IMR-90 (cell line): Measurements from ENCODE around the gene SERPINE2. TPM values are rescaled to one million over a fixed set of nuclear protein-coding genes. Genes with fewer than 3 reads are reported as not detected.

ENCODE experiments used
- ATAC-seq: fragments of 200-7000 bp; cut with Tn5 transposase; 2 replicates; pipeline ENCODE4 v1.9.1; 2020; ENCODE audit warnings: low read depth, mild to moderate bottlenecking, moderate library complexity
- BruUV-seq: library from RNA; stranded (reverse); fragments of 400-500 nt; replicated peaks from 2 replicates; lab custom pipeline; 2021; lab: Mats Ljungman, UMichigan
- CTCF ChIA-PET: fragments of 300-600 bp; formaldehyde crosslinking; extraction: SDS; loops from one replicate; lab custom pipeline; 2021; ENCODE audit warnings: antibody characterized with exemption; lab: Yijun Ruan, JAX
- POLR2A ChIA-PET: fragments of 300-600 bp; sonication (Branson Sonifier 250); formaldehyde crosslinking; loops from one replicate; lab custom pipeline; 2022; ENCODE audit warnings: antibody characterized with exemption; ENCODE audit not compliant: unreplicated experiment; lab: Charles Lee
- DNase-seq: peaks from one replicate; pipeline ENCODE4 v3.0.0; 2013
- H2AFZ ChIP-seq: replicated peaks from 2 replicates; pipeline ENCODE3; 2013; ENCODE audit warnings: low read length, mild to moderate bottlenecking; ENCODE audit not compliant: poor library complexity
- H2AK5ac ChIP-seq: 2 replicates; pipeline ENCODE4 v1.6.1; 2013; ENCODE audit warnings: low read depth, low read length, inconsistent platforms
- H2AK9ac ChIP-seq: replicated peaks from 2 replicates; pipeline ENCODE3; 2013; ENCODE audit warnings: mild to moderate bottlenecking, low read depth, low read length, moderate library complexity; ENCODE audit not compliant: poor library complexity
- H2BK120ac ChIP-seq: 2 replicates; pipeline ENCODE4 v1.6.1; 2013; ENCODE audit warnings: low read depth, low read length, inconsistent platforms
- H2BK15ac ChIP-seq: 3 replicates; pipeline ENCODE4 v1.6.1; 2013; ENCODE audit warnings: low read depth, low read length, inconsistent platforms
- H2BK20ac ChIP-seq: 2 replicates; pipeline ENCODE4 v1.6.1; 2013; ENCODE audit warnings: low read depth, mild to moderate bottlenecking, inconsistent platforms, low read length, moderate library complexity
- H2BK5ac ChIP-seq: 2 replicates; pipeline ENCODE4 v1.6.1; 2013; ENCODE audit warnings: mild to moderate bottlenecking, low read depth, low read length, inconsistent platforms; ENCODE audit not compliant: poor library complexity, severe bottlenecking
- H3K14ac ChIP-seq: replicated peaks from 2 replicates; pipeline ENCODE4 v1.6.1; 2013; ENCODE audit warnings: low read depth, low read length, inconsistent platforms
- H3K18ac ChIP-seq: 2 replicates; pipeline ENCODE4 v1.6.1; 2013; ENCODE audit warnings: low read depth, low read length, control low read depth
- H3K23ac ChIP-seq: 2 replicates; pipeline ENCODE4 v1.6.1; 2013; ENCODE audit warnings: low read depth, low read length, inconsistent platforms
- H3K27ac ChIP-seq: 2 replicates; pipeline ENCODE4 v1.5.1; 2013; ENCODE audit warnings: mild to moderate bottlenecking, control low read depth, low read length; ENCODE audit not compliant: insufficient read depth
- H3K27me3 ChIP-seq: 2 replicates; pipeline ENCODE4 v1.6.1; 2013; ENCODE audit warnings: low read length; ENCODE audit not compliant: control insufficient read depth, insufficient read depth
- H3K36me3 ChIP-seq: 2 replicates; pipeline ENCODE4 v1.6.1; 2013; ENCODE audit warnings: low read length, mixed read lengths; ENCODE audit not compliant: control insufficient read depth, insufficient read depth
- H3K4ac ChIP-seq: 2 replicates; pipeline ENCODE4 v1.6.1; 2013; ENCODE audit warnings: low read depth, low read length, inconsistent platforms
- H3K4me1 ChIP-seq: 2 replicates; pipeline ENCODE4 v1.6.1; 2013; ENCODE audit warnings: low read length, mixed read lengths; ENCODE audit not compliant: control insufficient read depth, insufficient read depth
- H3K4me2 ChIP-seq: 2 replicates; pipeline ENCODE4 v1.6.1; 2013; ENCODE audit warnings: low read depth, mild to moderate bottlenecking, control low read depth, low read length, moderate library complexity
- H3K4me3 ChIP-seq: 2 replicates; pipeline ENCODE4 v1.5.1; 2013; ENCODE audit warnings: low read depth, mild to moderate bottlenecking, control low read depth, low read length, moderate library complexity; ENCODE audit not compliant: insufficient read depth
- H3K56ac ChIP-seq: 2 replicates; pipeline ENCODE4 v1.6.1; 2013; ENCODE audit warnings: low read length, inconsistent platforms; ENCODE audit not compliant: insufficient read depth; ENCODE audit errors: extremely low read depth
- H3K79me1 ChIP-seq, 2 experiments: 2 replicates each; pipeline ENCODE4 v1.6.1; 2013; ENCODE audit warnings: low read length in 2 of 2, inconsistent platforms in 1 of 2, low read depth in 1 of 2
- H3K9ac ChIP-seq: 2 replicates; pipeline ENCODE4 v1.6.1; 2013; ENCODE audit warnings: low read depth, low read length, control low read depth
- H3K9me1 ChIP-seq: 2 replicates; pipeline ENCODE4 v1.6.1; 2013; ENCODE audit warnings: low read length, inconsistent platforms; ENCODE audit not compliant: insufficient read depth
- H3K9me3 ChIP-seq: 2 replicates; pipeline ENCODE4 v1.6.1; 2013; ENCODE audit warnings: low read length; ENCODE audit not compliant: control insufficient read depth, insufficient read depth
- H4K20me1 ChIP-seq: 2 replicates; pipeline ENCODE4 v1.6.1; 2013; ENCODE audit warnings: low read length, inconsistent platforms; ENCODE audit not compliant: insufficient read depth
- H4K5ac ChIP-seq: 2 replicates; pipeline ENCODE4 v1.6.1; 2013; ENCODE audit warnings: mild to moderate bottlenecking, low read depth, low read length, control low read depth
- H4K8ac ChIP-seq, 2 experiments: 2 replicates each; pipeline ENCODE4 v1.6.1; 2013; ENCODE audit warnings: low read depth in 2 of 2, low read length in 2 of 2, control low read depth in 1 of 2, inconsistent platforms in 1 of 2
- H4K91ac ChIP-seq: 2 replicates; pipeline ENCODE4 v1.6.1; 2013; ENCODE audit warnings: low read depth, low read length, inconsistent platforms; ENCODE audit not compliant: insufficient read depth
- BHLHE40 ChIP-seq: fragments of 150-350 bp; IDR thresholded peaks from 2 replicates; pipeline ENCODE4 v1.6.1; 2016; ENCODE audit warnings: mild to moderate bottlenecking, low read depth, low read length
- CEBPB ChIP-seq: IDR thresholded peaks from 2 replicates; pipeline ENCODE4 v1.6.1; 2012; ENCODE audit warnings: low read depth, low read length, improper control_type of control experiment
- CHD1 ChIP-seq: IDR thresholded peaks from 2 replicates; pipeline ENCODE4 v1.6.1; 2012; ENCODE audit warnings: low read depth, low read length, improper control_type of control experiment
- CTCF ChIP-seq: conservative IDR thresholded peaks from 2 replicates; pipeline ENCODE4 v1.5.1; 2012; ENCODE audit warnings: mild to moderate bottlenecking, low read depth, low read length, improper control_type of control experiment
- ELK1 ChIP-seq: fragments of 150-350 bp; IDR thresholded peaks from 2 replicates; pipeline ENCODE4 v1.6.1; 2016; ENCODE audit warnings: low read depth, mild to moderate bottlenecking, low read length, moderate library complexity, borderline replicate concordance
- FOS ChIP-seq: fragments of 150-350 bp; IDR thresholded peaks from 2 replicates; pipeline ENCODE4 v1.6.1; 2016; ENCODE audit warnings: low read depth, low read length
- MAFK ChIP-seq: IDR thresholded peaks from 2 replicates; pipeline ENCODE4 v1.6.1; 2012; ENCODE audit warnings: low read depth, low read length, improper control_type of control experiment
- MAZ ChIP-seq: IDR thresholded peaks from 2 replicates; pipeline ENCODE4 v1.6.1; 2012; ENCODE audit warnings: low read depth, mild to moderate bottlenecking, low read length, improper control_type of control experiment, moderate library complexity, borderline replicate concordance
- MXI1 ChIP-seq: IDR thresholded peaks from 2 replicates; pipeline ENCODE4 v1.6.1; 2012; ENCODE audit warnings: low read depth, mild to moderate bottlenecking, low read length, moderate library complexity, borderline replicate concordance
- NFE2L2 ChIP-seq: fragments of 150-350 bp; IDR thresholded peaks from 2 replicates; pipeline ENCODE4 v1.6.1; 2016; ENCODE audit warnings: low read depth, mild to moderate bottlenecking, low read length
- POLR2A ChIP-seq: IDR thresholded peaks from 2 replicates; pipeline ENCODE4 v1.6.1; 2012; ENCODE audit warnings: mild to moderate bottlenecking, low read depth, low read length
- RAD21 ChIP-seq: IDR thresholded peaks from 2 replicates; pipeline ENCODE4 v1.6.1; 2012; ENCODE audit warnings: low read length, improper control_type of control experiment
- RCOR1 ChIP-seq: IDR thresholded peaks from 2 replicates; pipeline ENCODE4 v1.6.1; 2012; ENCODE audit warnings: mild to moderate bottlenecking, low read length, improper control_type of control experiment; ENCODE audit not compliant: insufficient replicate concordance
- RFX5 ChIP-seq: IDR thresholded peaks from 2 replicates; pipeline ENCODE4 v1.8.0; 2012; ENCODE audit warnings: low read depth, mild to moderate bottlenecking, low read length, moderate library complexity
- SMC3 ChIP-seq: fragments of 150-350 bp; IDR thresholded peaks from 2 replicates; pipeline ENCODE4 v1.6.1; 2016; ENCODE audit warnings: low read depth, mild to moderate bottlenecking, antibody characterized with exemption, low read length, moderate library complexity
- USF2 ChIP-seq: fragments of 150-350 bp; IDR thresholded peaks from 2 replicates; pipeline ENCODE4 v1.6.1; 2017; ENCODE audit warnings: mild to moderate bottlenecking, antibody characterized with exemption, low read length, low read depth
- WGBS, 2 experiments: methylation state at CpG; one replicate each; pipeline versions ENCODE4 v1.1.5 to v1.1.7; 2013; ENCODE audit warnings: missing lambda C conversion rate in 2 of 2; ENCODE audit not compliant: insufficient read length in 1 of 2; ENCODE audit errors: extremely low coverage in 2 of 2; 5-methylcytosine and 5-hydroxymethylcytosine counted together
- dilution Hi-C: fragments of 300-500 bp; cut with HindIII; formaldehyde crosslinking; loops from one replicate; pipeline ENCODE4 v1.14.3; 2018; ENCODE audit warnings: low sequenced_read_pairs; ENCODE audit not compliant: unreplicated experiment
- in situ Hi-C: fragments of 300-500 bp; cut with MboI; formaldehyde crosslinking; loops from 3 replicates; pipeline ENCODE4 v1.14.3; 2019; ENCODE audit warnings: low sequenced_read_pairs, inconsistent platforms, mixed read lengths
- intact Hi-C: fragments of 100-400 bp; cut with micrococcal nuclease; formaldehyde crosslinking; loops from 2 replicates; pipeline ENCODE4 v1.10.0; 2022
- polyA plus RNA-seq, 3 experiments: library from polyadenylated mRNA; depleted of rRNA; stranded (reverse); fragments of >200 nt; gene quantifications; 2 replicates each; pipeline ENCODE4 v1.2.3, GENCODE V29; 2012; ENCODE audit warnings: low replicate concordance in 1 of 3
- total RNA-seq: library from RNA; depleted of rRNA; stranded (reverse); fragments of >200 nt; gene quantifications from 2 replicates; pipeline ENCODE4 v1.2.3, GENCODE V29; 2012

SERPINE2 gene
- total and polyA plus RNA-seq, 2 of the 4 experiments (the other 2 are of a cell fraction), result 24.0 to 62.7 TPM

GRCh38 chr2:223967981-223968380 is 71.1 kb downstream of the SERPINE2 start:
- in situ Hi-C loops, result no loop called here
- CTCF ChIA-PET, result interaction anchor here (0.6 to 0.9 kb wide), 2 partner anchors 95 to 317 kb away, joined by 3 to 4 read pairs; no protein-coding TSS in a partner anchor
- no peaks in the 10 kb centered on the region for H3K9me1 ChIP-seq

More at GRCh38 chr2:223967981-223968380, 71.1 kb downstream of the SERPINE2 start:
- Histone ChIP-seq H3K56ac (no peak overlapping the region), H3K27me3 (no peaks in the 10 kb centered on the region), H2AK9ac (no peak overlapping the region), H3K18ac (no peak overlapping the region), H4K8ac (no peak overlapping the region), H4K20me1 (no peaks in the 10 kb centered on the region), H3K9ac (no peak overlapping the region), H4K91ac (no peak overlapping the region), H4K5ac (no peak overlapping the region), H3K14ac (no peak overlapping the region), H3K4ac (no peak overlapping the region), H2AK5ac (no peak overlapping the region), H3K79me1 (peaks cover 3 to 10% of the 10 kb centered on the region in 2 experiments; a peak in 3 of 4 replicates), H3K4me3 (no peak overlapping the region), H3K27ac (no peak overlapping the region), H3K4me2 (no peak overlapping the region), H2BK20ac (no peak overlapping the region), H2BK120ac (no peak overlapping the region), H3K36me3 (peaks cover 15% of the 10 kb centered on the region), H2AFZ (no peak overlapping the region), H3K23ac (no peak overlapping the region), H2BK15ac (no peak overlapping the region), H2BK5ac (no peak overlapping the region), H3K4me1 (no peaks in the 10 kb centered on the region), H3K9me3 (no peaks in the 10 kb centered on the region)
- POLR2A ChIA-PET, result no interaction called here
- no peak for TF ChIP-seq RCOR1
- TF ChIP-seq MAZ, result no peak
- TF ChIP-seq NFE2L2, result no peak
- TF ChIP-seq RAD21, result no peak
- TF ChIP-seq FOS, result no peak
- no peak for TF ChIP-seq POLR2A
- no peak for TF ChIP-seq USF2
- TF ChIP-seq CHD1, result no peak
- no peak for TF ChIP-seq MAFK
- TF ChIP-seq ELK1, result no peak
- TF ChIP-seq CTCF, result no peak
- no peak for TF ChIP-seq CEBPB
- no peak for TF ChIP-seq SMC3
- TF ChIP-seq MXI1, result no peak
- TF ChIP-seq RFX5, result no peak
- no peak for TF ChIP-seq BHLHE40
- DNase-seq (peak; percentile 53), ATAC-seq (0 out of 2 replicates have a peak, but pooled peaks have one; percentile 19)
- intact Hi-C loops, result no loop called here
- no TSS peak for BruUV-seq
- 80% methylated on average over 1 of the region's 2 CpGs; no CpG with 5 or more reads in 1 of the 2 experiments for WGBS, 2 experiments
- dilution Hi-C loops, result no loop called here
